Naive B cell (primary cell): Measurements from ENCODE around the gene ANKRD34C. TPM values are rescaled to one million over a fixed set of nuclear protein-coding genes. Genes with fewer than 3 reads are reported as not detected.
A peak's percentile ranks its signal among the peaks of the same experiment; 100 is the strongest.

Source experiments
- ATAC-seq, 2 donors: fragments of 150-1000 bp; cut with Tn5 transposase; 2 replicates each; pipeline ENCODE4 v1.10.0; 2021; ENCODE audit warnings: low read depth in 2 of 2, mild to moderate bottlenecking in 2 of 2, moderate library complexity in 2 of 2
- DNase-seq: peaks from one replicate; pipeline ENCODE4 v3.0.0; 2022
- H3K27ac Mint-ChIP-seq, 6 donors: one replicate each; pipeline ENCODE4 v1.8.0; 2020 to 2022; ENCODE audit warnings: mild to moderate bottlenecking in 6 of 6, mixed read lengths in 6 of 6, moderate library complexity in 5 of 6, inconsistent platforms in 2 of 6
- H3K27me3 Mint-ChIP-seq, 3 donors: one replicate each; pipeline ENCODE4 v1.8.0; 2021 to 2022; ENCODE audit warnings: mixed read lengths in 3 of 3, mild to moderate bottlenecking in 1 of 3
- H3K36me3 Mint-ChIP-seq, 2 donors: one replicate each; pipeline ENCODE4 v1.8.0; 2020 to 2022; ENCODE audit warnings: mixed read lengths in 2 of 2, inconsistent platforms in 1 of 2, mild to moderate bottlenecking in 1 of 2
- H3K4me1 Mint-ChIP-seq, 3 donors: one replicate each; pipeline ENCODE4 v1.8.0; 2020 to 2022; ENCODE audit warnings: mixed read lengths in 3 of 3, inconsistent platforms in 1 of 3, mild to moderate bottlenecking in 1 of 3, moderate library complexity in 1 of 3
- H3K4me3 Mint-ChIP-seq, 8 donors: one replicate each; pipeline ENCODE4 v1.8.0; 2020 to 2022; ENCODE audit warnings: mild to moderate bottlenecking in 8 of 8, mixed read lengths in 8 of 8, moderate library complexity in 8 of 8, inconsistent platforms in 2 of 8
- H3K9me3 Mint-ChIP-seq, 7 donors: one replicate each; pipeline ENCODE4 v1.8.0; 2020 to 2022; ENCODE audit warnings: mixed read lengths in 7 of 7, mild to moderate bottlenecking in 5 of 7, inconsistent platforms in 2 of 7, moderate library complexity in 1 of 7
- polyA plus RNA-seq, 6 donors: library from polyadenylated mRNA; unstranded; fragments of 300-500 nt; fragmentation: Illumina TruSeq; gene quantifications; one replicate each; pipeline ENCODE4 v1.2.3, GENCODE V29; 2021; ENCODE audit warnings: low read depth in 6 of 6

The ANKRD34C gene
- polyA plus RNA-seq, 6 donors from 2014 or later: not detected

DNA sequence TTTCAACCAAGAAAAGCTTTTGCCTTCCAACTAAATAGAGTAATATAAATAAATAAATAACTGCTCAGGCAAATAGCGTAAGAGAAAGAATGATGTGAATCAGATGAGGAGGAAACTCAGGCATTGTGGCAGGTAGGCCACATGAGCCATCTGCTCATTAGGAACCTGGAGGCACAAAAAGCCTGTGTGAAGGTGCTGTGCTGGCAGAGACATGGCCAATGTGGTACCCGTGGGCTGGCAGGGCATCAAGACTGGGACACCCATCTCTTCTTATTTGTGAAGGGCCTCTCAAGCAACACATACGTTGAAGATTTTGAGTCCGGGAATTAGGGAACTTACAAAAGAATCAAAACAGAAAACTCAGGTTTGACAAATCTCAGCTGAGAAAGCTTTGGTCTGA is 9.5 kb downstream of the ANKRD34C start:
- Mint-ChIP-seq H3K4me3 (no peak overlapping the region), H3K4me1 (no peaks in the 10 kb centered on the region), H3K9me3 (peaks cover 0 to 5% (median 0%) of the 10 kb centered on the region in 7 donors), H3K27ac (no peak overlapping the region), H3K27me3 (peaks cover 59 to 66% (median 66%) of the 10 kb centered on the region in 3 donors), H3K36me3 (no peaks in the 10 kb centered on the region)
- ATAC-seq (no peak), DNase-seq (no peak)

DNA sequence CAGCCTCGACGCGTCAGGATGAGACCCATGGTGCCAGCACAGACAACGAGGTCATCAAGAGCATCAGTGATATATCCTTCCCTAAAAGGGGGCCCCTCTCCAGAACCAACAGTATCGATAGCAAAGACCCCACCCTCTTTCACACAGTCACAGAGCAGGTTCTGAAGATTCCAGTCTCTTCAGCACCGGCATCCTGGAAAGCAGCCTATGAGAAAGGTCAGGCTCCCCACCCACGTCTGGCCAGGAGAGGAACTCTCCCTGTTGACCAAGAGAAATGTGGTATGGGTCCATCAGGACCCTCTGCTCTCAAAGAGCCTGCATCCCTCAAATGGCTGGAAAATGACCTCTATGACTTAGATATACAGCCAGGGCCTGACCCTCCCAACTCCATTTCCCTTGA is 11.6 kb downstream of the ANKRD34C start:
- Mint-ChIP-seq H3K27me3 (peaks cover 43 to 61% (median 61%) of the 10 kb centered on the region in 3 donors), H3K4me3 (no peak overlapping the region), H3K9me3 (peaks cover 0 to 2% (median 0%) of the 10 kb centered on the region in 7 donors), H3K36me3 (no peaks in the 10 kb centered on the region), H3K27ac (no peak overlapping the region), H3K4me1 (no peaks in the 10 kb centered on the region)
- DNase-seq (no peak), ATAC-seq (no peak)

DNA sequence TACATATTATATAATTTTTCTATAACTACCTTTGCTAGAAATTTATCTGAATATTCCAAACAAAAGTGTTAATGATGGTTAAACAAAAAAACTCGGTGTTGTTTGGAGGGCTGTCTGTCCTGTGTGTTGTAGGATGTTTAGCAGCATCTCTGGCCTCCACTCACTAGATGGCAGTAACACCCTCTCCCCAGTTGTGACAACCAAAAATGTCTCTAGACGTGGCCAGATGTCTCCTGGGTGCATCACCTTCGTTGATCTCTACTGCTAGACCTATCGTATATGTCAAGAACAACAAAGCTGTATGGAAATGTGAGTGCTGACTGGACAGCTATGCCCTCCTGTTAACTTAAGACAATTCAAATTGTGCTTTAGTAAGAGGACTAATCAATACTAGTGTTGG is 14.1 kb downstream of the ANKRD34C start:
- Mint-ChIP-seq H3K9me3 (peaks cover 0 to 1% (median 0%) of the 10 kb centered on the region in 7 donors), H3K4me3 (no peak overlapping the region), H3K36me3 (no peaks in the 10 kb centered on the region), H3K27me3 (peaks cover 36 to 57% (median 53%) of the 10 kb centered on the region in 3 donors), H3K27ac (no peak overlapping the region), H3K4me1 (no peaks in the 10 kb centered on the region)
- no peak for ATAC-seq
- no peak for DNase-seq

DNA sequence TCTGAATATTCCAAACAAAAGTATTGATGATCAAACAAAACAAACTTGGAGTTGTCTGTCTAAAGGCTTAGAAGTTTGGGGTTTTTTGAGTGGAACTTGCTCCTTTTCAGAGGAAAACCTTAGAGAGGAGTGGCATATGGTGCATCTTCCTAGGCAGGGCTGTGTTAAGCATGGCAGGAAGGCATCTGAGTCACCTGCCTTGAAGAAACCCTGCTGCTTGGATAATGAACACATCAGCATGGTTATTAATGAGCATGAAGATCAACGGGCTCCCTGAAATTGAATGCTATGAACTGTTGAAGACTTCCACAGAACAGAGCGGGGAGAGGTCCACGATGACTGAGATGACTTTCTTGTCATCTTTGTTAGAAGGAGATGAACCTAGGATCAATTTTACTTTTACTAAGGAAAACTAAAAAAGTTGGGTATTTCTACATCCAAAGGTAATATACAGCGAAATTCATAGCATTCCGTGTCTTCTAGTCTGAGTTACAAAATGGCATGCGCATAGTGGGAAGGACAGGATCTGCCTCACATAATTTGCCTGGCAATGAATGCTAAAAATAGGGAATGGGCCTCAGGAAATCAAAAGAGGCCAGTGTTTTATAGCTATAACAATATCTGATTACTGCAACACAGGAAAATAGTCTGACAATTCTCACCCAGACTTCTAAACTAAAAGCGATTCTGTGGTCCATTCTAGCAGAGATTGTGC is 16.8 kb downstream of the ANKRD34C start:
- Mint-ChIP-seq H3K36me3 (no peaks in the 10 kb centered on the region), H3K4me1 (no peaks in the 10 kb centered on the region), H3K27ac (no peak overlapping the region), H3K9me3 (peaks cover 0 to 1% (median 0%) of the 10 kb centered on the region in 7 donors), H3K4me3 (no peak overlapping the region), H3K27me3 (peaks cover 36 to 64% (median 51%) of the 10 kb centered on the region in 3 donors)
- no peak for ATAC-seq
- no peak for DNase-seq

DNA sequence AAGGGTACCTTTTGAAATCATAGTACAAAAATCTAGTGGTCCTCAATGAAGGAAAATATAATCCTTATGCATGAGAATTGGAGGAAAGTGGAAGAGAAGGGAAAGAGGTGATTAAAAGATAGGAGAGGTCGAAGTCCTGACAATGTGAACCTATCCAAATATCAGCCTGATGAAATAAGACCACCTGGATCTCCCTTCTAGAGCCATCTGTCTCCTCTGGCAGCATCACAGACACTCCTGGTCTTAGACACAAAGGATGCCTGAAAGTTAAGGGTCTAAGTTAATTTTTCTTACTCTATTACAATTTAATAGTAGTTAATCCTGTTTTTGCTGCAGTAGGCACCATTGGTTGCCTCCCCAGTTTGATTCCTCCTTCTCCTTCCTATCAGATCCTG is 17.3 kb downstream of the ANKRD34C start:
- Mint-ChIP-seq H3K4me1 (no peaks in the 10 kb centered on the region), H3K27me3 (peaks cover 38 to 64% (median 51%) of the 10 kb centered on the region in 3 donors), H3K27ac (no peak overlapping the region), H3K9me3 (peaks cover 0 to 1% (median 0%) of the 10 kb centered on the region in 7 donors), H3K4me3 (no peak overlapping the region), H3K36me3 (no peaks in the 10 kb centered on the region)
- DNase-seq (no peak), ATAC-seq (no peak)

DNA sequence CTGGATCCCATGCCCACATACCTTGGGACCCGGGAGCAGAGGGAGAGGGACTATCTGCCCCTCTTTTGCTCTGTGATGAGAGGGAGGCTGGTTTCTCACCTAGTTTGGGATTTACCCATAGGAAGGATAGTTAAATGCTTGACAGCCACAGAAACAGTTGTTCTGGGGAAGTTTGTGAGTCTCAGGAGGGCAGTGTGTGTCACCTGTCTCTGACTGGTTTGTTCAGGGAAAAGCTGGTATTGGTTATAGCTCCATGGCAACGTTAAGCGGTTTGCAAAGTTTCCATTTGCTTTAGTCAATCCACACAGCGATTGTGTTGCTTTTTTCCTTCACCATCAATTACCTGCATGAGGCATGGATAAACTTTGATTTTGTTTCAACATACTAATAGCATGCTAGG is 24.7 kb downstream of the ANKRD34C start:
- DNase-seq (no peak), ATAC-seq (no peak)
- H3K4me3 Mint-ChIP-seq: no peak overlapping the region
- H3K27ac Mint-ChIP-seq: no peak overlapping the region
- peaks cover 10 to 15% (median 15%) of the 10 kb centered on the region in 3 donors for H3K4me1 Mint-ChIP-seq
- H3K27me3 Mint-ChIP-seq: peaks cover 27 to 35% (median 28%) of the 10 kb centered on the region in 3 donors
- H3K9me3 Mint-ChIP-seq: no peaks in the 10 kb centered on the region
- H3K36me3 Mint-ChIP-seq: no peaks in the 10 kb centered on the region

DNA sequence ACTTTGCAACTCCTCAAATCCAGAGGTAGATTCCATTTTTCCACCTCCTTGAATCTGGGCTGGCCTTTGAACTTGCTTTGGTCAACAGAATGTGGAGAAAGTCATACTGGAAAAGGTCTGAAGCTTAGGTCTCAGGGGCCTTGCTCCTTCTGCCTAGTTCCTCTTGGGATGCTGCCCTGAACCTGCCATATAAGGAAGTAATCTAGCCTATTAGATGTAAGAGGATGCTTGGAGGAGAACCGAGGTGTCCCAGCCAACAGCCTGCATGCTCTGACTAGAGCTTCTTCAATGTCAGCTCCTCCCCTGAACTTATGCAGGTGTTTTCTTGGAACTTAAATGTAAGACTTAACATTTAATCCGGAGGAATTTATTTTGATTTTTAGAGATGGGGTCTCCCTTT is 26.4 kb downstream of the ANKRD34C start:
- Mint-ChIP-seq H3K36me3 (peaks cover 10% of the 10 kb centered on the region in 2 donors), H3K27me3 (peaks cover 19 to 23% (median 21%) of the 10 kb centered on the region in 3 donors), H3K4me1 (peaks cover 21 to 30% (median 29%) of the 10 kb centered on the region in 3 donors), H3K4me3 (peak overlapping the region in 3 of 8 donors; percentile 7 to 88 (median 77)), H3K9me3 (no peaks in the 10 kb centered on the region), H3K27ac (no peak overlapping the region)
- ATAC-seq (no peak), DNase-seq (no peak)

DNA sequence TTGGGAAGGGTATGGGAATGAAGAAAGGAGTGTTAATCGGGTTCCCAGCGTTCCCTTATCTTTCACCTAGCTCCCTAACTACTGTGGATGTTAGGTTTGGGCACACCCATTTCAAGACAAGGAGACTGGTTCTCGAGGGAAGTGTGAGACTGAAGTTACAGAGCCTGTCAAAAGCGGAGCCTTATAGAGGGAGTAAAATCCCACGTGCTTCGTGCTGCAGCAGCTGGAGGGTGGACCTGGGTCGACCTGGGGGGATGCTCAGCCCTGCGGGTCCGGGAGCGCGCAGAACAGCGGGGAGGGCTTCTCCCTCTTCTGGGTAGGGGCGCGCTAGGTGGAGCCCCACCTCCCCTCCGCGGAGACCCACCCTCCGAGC is 28.1 kb downstream of the ANKRD34C start:
- H3K27me3 Mint-ChIP-seq: peaks cover 5 to 9% (median 5%) of the 10 kb centered on the region in 3 donors
- peaks cover 0 to 2% (median 0%) of the 10 kb centered on the region in 7 donors for H3K9me3 Mint-ChIP-seq
- DNase-seq (no peak), ATAC-seq (peak; percentile 36 to 44)
- peak overlapping the region; percentile 82 to 95 (median 89) for H3K4me3 Mint-ChIP-seq
- peak overlapping the region in 5 of 6 donors; percentile 19 to 82 (median 70) for H3K27ac Mint-ChIP-seq
- peaks cover 20 to 24% of the 10 kb centered on the region in 2 donors for H3K36me3 Mint-ChIP-seq
- peaks cover 25 to 34% (median 30%) of the 10 kb centered on the region in 3 donors for H3K4me1 Mint-ChIP-seq

DNA sequence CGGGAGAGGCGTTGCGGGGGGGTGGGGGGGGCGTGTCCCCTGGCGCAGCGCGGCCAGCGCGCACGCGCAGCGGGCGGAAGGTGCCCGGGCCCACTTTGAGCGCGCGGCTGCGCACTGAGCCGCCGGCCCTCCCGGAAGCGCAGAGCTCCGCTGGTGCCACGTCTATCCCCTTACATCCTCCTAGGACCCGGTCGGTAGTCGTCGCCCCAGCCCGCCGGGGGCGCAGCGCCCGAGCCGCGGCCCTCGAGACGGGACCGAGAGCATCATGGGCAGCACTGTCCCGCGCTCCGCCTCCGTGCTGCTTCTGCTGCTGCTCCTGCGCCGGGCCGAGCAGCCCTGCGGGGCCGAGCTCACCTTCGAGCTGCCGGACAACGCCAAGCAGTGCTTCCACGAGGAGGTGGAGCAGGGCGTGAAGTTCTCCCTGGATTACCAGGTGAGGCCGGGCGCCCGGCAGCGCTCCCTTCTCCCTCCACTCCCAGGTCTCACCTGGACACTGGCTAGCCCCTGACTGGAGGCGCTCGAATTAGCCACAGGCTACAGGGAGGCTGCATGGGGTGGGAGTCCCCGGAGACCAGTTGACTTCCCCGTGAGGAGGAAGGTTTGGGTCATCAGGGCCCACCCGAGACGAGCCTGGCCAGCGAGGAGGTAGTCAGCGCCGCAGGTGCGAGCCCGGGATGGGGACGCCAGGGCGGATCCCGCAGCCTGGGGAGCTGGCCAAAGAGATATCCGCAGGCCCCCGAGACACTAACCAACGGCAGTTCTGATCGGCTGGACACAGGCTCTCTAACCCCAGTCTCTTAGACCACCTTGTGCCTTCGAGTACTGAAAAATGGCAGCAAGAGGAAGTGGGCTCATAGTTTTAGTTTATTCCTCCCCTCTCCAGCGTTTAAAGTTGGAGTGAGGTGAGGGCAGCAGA is 28.7 kb downstream of the ANKRD34C start, which contains the start of gene TMED3:
TMED3 (plus strand) TSS at position 128 of the 916 bp plus-strand sequence; CDS start at position 266, 138 bp downstream.
- peak; percentile 95 to 97 for ATAC-seq
- H3K4me3 Mint-ChIP-seq: peak within 1 kb of the TSS; percentile 86 to 95 (median 90)
- peak; percentile 74 for DNase-seq
- peaks cover 0 to 2% (median 0%) of the 10 kb centered on the region in 7 donors for H3K9me3 Mint-ChIP-seq
- peak within 1 kb of the TSS in 5 of 6 donors; percentile 19 to 89 (median 81) for H3K27ac Mint-ChIP-seq
- H3K36me3 Mint-ChIP-seq: peaks cover 26 to 30% of the 10 kb centered on the region in 2 donors
- H3K4me1 Mint-ChIP-seq: peaks cover 25 to 40% (median 32%) of the 10 kb centered on the region in 3 donors
- peaks cover 0 to 6% (median 0%) of the 10 kb centered on the region in 3 donors for H3K27me3 Mint-ChIP-seq

DNA sequence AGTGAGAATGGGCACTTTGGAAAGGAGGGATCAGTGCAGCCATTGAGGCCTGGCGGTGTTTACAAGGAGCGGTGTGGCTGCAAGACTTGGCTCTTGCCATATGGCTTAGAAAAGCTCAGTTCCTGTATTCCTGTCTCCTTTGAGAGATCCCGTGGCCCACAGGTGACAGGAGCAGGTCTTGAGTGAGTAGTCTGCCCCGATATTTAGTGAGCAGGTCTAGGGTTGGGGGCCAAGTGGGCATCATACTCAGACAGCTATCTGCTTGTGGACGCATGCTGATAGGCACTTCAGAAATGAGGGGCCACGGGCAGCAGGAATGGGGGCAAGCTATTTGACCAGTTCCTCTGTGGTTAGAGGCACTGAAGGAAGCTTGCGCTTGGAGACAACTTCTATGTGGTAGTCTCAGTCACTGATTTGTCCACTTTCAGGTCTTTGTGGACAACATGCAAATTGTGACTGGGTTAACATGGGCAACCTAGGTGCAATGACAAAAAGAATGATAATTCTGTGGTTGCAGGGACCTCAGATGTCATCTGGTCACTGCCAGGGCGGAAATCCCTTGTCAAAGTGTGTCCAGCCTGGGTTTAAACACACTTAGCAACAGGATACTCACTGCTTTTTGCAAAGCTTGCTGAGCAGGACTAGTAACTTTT is 29.5 kb downstream of the ANKRD34C start:
- peaks cover 0 to 2% (median 0%) of the 10 kb centered on the region in 7 donors for H3K9me3 Mint-ChIP-seq
- peaks cover 30 to 48% (median 37%) of the 10 kb centered on the region in 3 donors for H3K4me1 Mint-ChIP-seq
- H3K36me3 Mint-ChIP-seq: peaks cover 33 to 38% of the 10 kb centered on the region in 2 donors
- peak overlapping the region; percentile 86 to 93 (median 89) for H3K4me3 Mint-ChIP-seq
- H3K27ac Mint-ChIP-seq: peak overlapping the region in 2 of 6 donors; percentile 70 to 81
- H3K27me3 Mint-ChIP-seq: peaks cover 0 to 6% (median 0%) of the 10 kb centered on the region in 3 donors
- ATAC-seq: no peak
- no peak for DNase-seq

DNA sequence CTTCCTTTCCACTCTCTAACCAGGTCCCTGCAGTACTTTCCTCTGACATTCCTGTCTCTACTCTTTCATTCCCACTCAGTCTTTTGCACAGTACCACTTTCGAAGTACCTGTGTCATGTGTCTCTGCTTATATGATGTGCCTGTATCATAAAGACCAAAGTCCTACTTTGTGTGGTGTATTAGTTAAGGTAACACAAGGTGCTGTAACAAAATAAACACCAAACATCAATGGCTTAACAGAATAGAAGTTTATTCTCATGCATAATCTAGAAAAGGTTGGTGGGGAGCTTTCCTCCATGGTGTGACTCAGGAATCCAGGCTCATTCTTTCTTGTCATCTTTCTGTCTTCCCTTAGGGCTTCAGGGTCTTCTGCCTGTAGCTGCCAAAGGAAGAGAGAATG is 31.7 kb downstream of the ANKRD34C start:
- Mint-ChIP-seq H3K4me1 (peaks cover 33 to 66% (median 45%) of the 10 kb centered on the region in 3 donors), H3K36me3 (peaks cover 52 to 58% of the 10 kb centered on the region in 2 donors), H3K27me3 (no peaks in the 10 kb centered on the region), H3K4me3 (peak overlapping the region in 3 of 8 donors; percentile 4 to 88 (median 64)), H3K27ac (peak overlapping the region in 1 of 6 donors; percentile 48), H3K9me3 (peaks cover 0 to 2% (median 0%) of the 10 kb centered on the region in 7 donors)
- DNase-seq (no peak), ATAC-seq (no peak)

DNA sequence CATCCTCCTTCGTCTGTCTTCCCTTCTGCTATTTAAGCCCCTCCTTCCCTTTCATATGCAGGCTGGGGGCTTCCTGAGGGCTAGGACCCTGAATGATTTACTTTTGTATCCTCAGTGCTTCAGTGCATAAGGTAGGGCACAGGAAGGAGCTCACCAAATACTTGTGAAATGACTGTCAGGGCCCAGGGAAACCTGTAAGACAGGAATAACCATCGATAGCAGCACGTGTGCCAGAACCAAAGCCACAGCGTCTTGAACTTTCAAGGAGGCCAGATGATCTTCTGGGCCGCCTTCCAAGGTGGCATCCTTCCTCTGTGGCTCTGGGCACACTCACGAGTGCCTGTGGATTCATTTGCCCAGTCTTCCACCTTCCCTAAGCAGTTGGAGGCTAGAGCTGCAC is 32.3 kb downstream of the ANKRD34C start:
- Mint-ChIP-seq H3K9me3 (peaks cover 0 to 6% (median 2%) of the 10 kb centered on the region in 7 donors), H3K4me3 (peak overlapping the region in 2 of 8 donors; percentile 20 to 88), H3K36me3 (peaks cover 52 to 64% of the 10 kb centered on the region in 2 donors), H3K27ac (no peak overlapping the region), H3K27me3 (no peaks in the 10 kb centered on the region), H3K4me1 (peaks cover 36 to 71% (median 45%) of the 10 kb centered on the region in 3 donors)
- ATAC-seq: no peak
- no peak for DNase-seq
